ENCODE data around the gene CNIH2. TPM values are rescaled to one million over a fixed set of nuclear protein-coding genes. Genes with fewer than 3 reads are reported as not detected.
A peak's percentile ranks its signal among the peaks of the same experiment; 100 is the strongest.

CNIH2 gene
- 1 to 10 TPM; 6.3 to 8.8 (median 7.1) TPM for total RNA-seq
- 0.59 TPM for total RNA-seq (2013)

- WGBS (ENCODE audit: insufficient coverage): 1% methylated on average over 84 of the region's 84 CpGs
- peaks cover 35% of the 10 kb centered on the region for H3K36me3 ChIP-seq (ENCODE audit: control insufficient read depth, insufficient read depth, low read length)
- H3K27me3 Mint-ChIP-seq (ENCODE audit: low read depth in 2 of 2): peaks cover 7 to 14% of the 10 kb centered on the region in 2 donors
- peak within 1 kb of the TSS; percentile 62 for H3K4me3 Mint-ChIP-seq
- H3K4me1 Mint-ChIP-seq: peaks cover 27 to 74% of the 10 kb centered on the region in 2 donors
- peaks cover 14% of the 10 kb centered on the region for H3K36me3 Mint-ChIP-seq
- peak; percentile 44 to 51 (median 47) for ATAC-seq
- no peak within 1 kb of the TSS for H3K27ac ChIP-seq (ENCODE audit: low read length)
- no peaks in the 10 kb centered on the region for H3K9me3 ChIP-seq (ENCODE audit: control insufficient read depth, insufficient read depth, low read length)
- DNase-seq: peak; percentile 55 to 78
- peaks cover 67% of the 10 kb centered on the region for H3K4me1 ChIP-seq (ENCODE audit: control insufficient read depth, insufficient read depth, low read length)
- H3K27ac Mint-ChIP-seq: peak within 1 kb of the TSS; percentile 21 to 78
- peaks cover 10% of the 10 kb centered on the region for H3K27me3 ChIP-seq (ENCODE audit: control insufficient read depth, insufficient read depth, low read length)
- H3K9me3 Mint-ChIP-seq: no peaks in the 10 kb centered on the region
- peak within 1 kb of the TSS; percentile 8 for H3K4me3 ChIP-seq (ENCODE audit: low read length)
- TF ChIP-seq CTCF (IDR thresholded peaks at IDR 0.05): no peak
- intact Hi-C loops (cut with micrococcal nuclease): no loop called here
Measured at GRCh38 chr11:66277471-66278362, at the start of gene CNIH2. CNIH2 (plus strand) TSS chr11:66278175; CDS start chr11:66278457, 282 bp downstream.

GRCh38 chr11:66228521-66228920, 49.5 kb upstream of the CNIH2 start:
- no peak overlapping the region for H3K27ac Mint-ChIP-seq

GRCh38 chr11:66230156-66230555, 47.8 kb upstream of the CNIH2 start:
- H3K4me1 Mint-ChIP-seq: no peaks in the 10 kb centered on the region
- Histone ChIP-seq H3K9me3 (ENCODE audit: control insufficient read depth, insufficient read depth, low read length) (no peaks in the 10 kb centered on the region), H3K4me3 (ENCODE audit: low read length) (no peak overlapping the region), H3K27ac (ENCODE audit: low read length) (no peak overlapping the region), H3K27me3 (ENCODE audit: control insufficient read depth, insufficient read depth, low read length) (no peaks in the 10 kb centered on the region), H3K36me3 (ENCODE audit: control insufficient read depth, insufficient read depth, low read length) (peaks cover 81% of the 10 kb centered on the region), H3K4me1 (ENCODE audit: control insufficient read depth, insufficient read depth, low read length) (no peaks in the 10 kb centered on the region)
- no peak overlapping the region for H3K27ac Mint-ChIP-seq
- no peak overlapping the region for H3K4me3 Mint-ChIP-seq
- peaks cover 13% of the 10 kb centered on the region for H3K36me3 Mint-ChIP-seq
- DNase-seq: no peak
- H3K27me3 Mint-ChIP-seq (ENCODE audit: low read depth in 2 of 2): no peaks in the 10 kb centered on the region
- 92% methylated on average over 6 of the region's 6 CpGs for WGBS (ENCODE audit: insufficient coverage)
- no peaks in the 10 kb centered on the region for H3K9me3 Mint-ChIP-seq
- intact Hi-C loops (cut with micrococcal nuclease): no loop called here
- no peak for TF ChIP-seq CTCF (IDR thresholded peaks at IDR 0.05)
- no peak for ATAC-seq

More at GRCh38 chr11:66228521-66228920, 49.5 kb upstream of the CNIH2 start:
- Mint-ChIP-seq H3K27me3 (ENCODE audit: low read depth in 2 of 2) (no peaks in the 10 kb centered on the region), H3K36me3 (peaks cover 13% of the 10 kb centered on the region), H3K4me3 (no peak overlapping the region), H3K4me1 (no peaks in the 10 kb centered on the region), H3K9me3 (no peaks in the 10 kb centered on the region)
- no peaks in the 10 kb centered on the region for H3K9me3 ChIP-seq (ENCODE audit: control insufficient read depth, insufficient read depth, low read length)
- no peak overlapping the region for H3K4me3 ChIP-seq (ENCODE audit: low read length)
- H3K27me3 ChIP-seq (ENCODE audit: control insufficient read depth, insufficient read depth, low read length): no peaks in the 10 kb centered on the region
- WGBS (ENCODE audit: insufficient coverage): 97% methylated on average over 6 of the region's 6 CpGs
- TF ChIP-seq CTCF (IDR thresholded peaks at IDR 0.05): no peak
- peaks cover 74% of the 10 kb centered on the region for H3K36me3 ChIP-seq (ENCODE audit: control insufficient read depth, insufficient read depth, low read length)
- intact Hi-C loops (cut with micrococcal nuclease): no loop called here
- DNase-seq: no peak
- ATAC-seq: no peak
- no peak overlapping the region for H3K27ac ChIP-seq (ENCODE audit: low read length)
- no peaks in the 10 kb centered on the region for H3K4me1 ChIP-seq (ENCODE audit: control insufficient read depth, insufficient read depth, low read length)

All from natural killer cell (primary cell).